ENCODE data around the gene COL20A1. TPM values are rescaled to one million over a fixed set of nuclear protein-coding genes. Genes with fewer than 3 reads are reported as not detected.

COL20A1 gene
- total and polyA plus RNA-seq, 8 donors = 0.53 to 2.4 TPM; not detected in 6

DNA sequence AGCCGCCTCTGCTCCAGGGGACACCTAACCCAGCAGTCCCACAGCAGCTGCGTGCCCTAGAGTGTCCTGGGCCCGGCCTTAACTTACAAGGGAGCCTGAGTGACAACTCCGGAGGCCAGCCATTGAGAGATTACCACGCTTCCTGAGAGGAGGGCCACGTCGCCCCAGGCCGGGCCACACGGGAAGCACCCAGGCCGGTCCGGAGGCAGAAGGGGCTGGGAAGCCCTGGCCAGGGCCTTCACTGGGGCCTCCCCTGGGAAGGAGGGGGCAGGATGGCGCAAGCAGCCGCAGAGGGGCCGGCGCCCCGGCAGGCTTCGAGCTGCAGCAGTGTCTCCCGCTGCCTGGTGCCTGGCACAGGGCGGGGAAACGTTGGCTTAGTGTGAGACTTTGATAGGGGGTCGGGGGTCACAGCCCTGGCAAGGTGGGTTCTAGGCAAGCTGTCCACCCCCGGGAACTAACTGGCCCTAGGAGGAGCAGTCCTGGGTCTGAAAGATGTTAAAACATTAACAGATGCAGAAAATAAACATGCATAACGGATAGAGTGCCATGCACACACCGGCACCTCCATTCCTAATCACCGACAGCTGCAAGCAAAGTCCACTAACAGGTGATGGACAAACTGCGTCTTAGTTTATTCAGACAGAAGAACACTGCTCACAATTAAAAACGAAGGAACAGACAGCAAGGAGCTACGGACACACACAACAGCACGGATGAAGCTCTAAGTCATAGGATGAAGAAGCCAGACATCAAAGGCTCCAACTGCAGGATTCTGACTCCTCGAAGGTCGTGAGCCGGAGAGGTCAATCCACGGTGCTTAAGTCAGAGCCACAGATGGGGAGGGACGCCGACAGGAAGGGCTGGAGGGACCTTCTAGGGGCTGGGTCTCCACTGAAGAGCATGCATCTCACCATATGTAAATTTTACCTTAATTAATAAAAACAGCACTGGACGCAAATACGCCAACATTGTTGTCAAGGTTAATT, 50.8 kb downstream of the COL20A1 start:
- Histone ChIP-seq H3K4me3 (no peak overlapping the region), H3K27me3 (peaks cover 4 to 77% (median 42%) of the 10 kb centered on the region in 3 donors), H3K9me3 (peaks cover 0 to 6% (median 0%) of the 10 kb centered on the region in 4 donors), H3K4me1 (no peaks in the 10 kb centered on the region), H3K36me3 (no peaks in the 10 kb centered on the region), H3K27ac (no peak overlapping the region)
- intact Hi-C loops (cut with DNase I; ENCODE audit: low total_unique reads) = no loop called here
- DNase-seq = no peak
- TF ChIP-seq, protein P1, sequence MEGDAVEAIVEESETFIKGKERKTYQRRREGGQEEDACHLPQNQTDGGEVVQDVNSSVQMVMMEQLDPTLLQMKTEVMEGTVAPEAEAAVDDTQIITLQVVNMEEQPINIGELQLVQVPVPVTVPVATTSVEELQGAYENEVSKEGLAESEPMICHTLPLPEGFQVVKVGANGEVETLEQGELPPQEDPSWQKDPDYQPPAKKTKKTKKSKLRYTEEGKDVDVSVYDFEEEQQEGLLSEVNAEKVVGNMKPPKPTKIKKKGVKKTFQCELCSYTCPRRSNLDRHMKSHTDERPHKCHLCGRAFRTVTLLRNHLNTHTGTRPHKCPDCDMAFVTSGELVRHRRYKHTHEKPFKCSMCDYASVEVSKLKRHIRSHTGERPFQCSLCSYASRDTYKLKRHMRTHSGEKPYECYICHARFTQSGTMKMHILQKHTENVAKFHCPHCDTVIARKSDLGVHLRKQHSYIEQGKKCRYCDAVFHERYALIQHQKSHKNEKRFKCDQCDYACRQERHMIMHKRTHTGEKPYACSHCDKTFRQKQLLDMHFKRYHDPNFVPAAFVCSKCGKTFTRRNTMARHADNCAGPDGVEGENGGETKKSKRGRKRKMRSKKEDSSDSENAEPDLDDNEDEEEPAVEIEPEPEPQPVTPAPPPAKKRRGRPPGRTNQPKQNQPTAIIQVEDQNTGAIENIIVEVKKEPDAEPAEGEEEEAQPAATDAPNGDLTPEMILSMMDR (IDR thresholded peaks at IDR 0.05) = no peak
- WGBS, 5 donors = 47 to 54% (median 49%) methylated on average over 20 to 37 of the region's 37 CpGs

DNA sequence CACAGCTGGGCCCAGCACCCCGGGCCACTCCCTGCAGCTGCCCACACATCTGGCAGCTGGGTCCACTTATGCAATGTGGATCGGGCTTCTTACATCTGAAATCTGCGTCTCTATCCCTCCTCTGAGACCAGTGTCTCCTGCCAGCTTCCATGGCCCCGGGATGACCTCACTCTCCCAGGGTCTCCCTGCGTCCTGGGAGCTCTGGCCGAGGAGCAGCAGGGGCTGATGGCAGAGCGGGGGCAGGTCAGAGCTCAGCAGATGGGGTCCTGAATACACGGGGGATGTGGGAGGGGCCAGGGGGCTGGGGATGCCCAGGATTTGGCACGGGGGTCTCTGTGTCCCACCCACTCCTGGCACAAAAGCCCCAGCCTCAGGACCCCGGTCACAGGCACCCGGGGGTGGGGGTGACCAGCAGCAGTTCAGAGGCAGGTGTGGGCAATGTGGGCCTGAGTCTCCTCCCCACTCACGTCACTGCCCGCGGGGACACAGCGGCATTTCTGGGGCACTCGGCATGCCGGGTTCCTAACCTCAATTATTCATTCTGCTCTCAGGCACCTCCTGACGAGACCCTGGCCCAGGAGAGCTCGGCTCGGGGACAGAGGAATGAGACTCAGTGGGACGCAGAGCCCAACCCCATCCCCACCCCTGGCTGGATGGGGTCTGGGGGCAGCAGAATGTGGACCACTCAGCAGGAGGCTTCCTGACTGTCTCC, 51.8 kb downstream of the COL20A1 start:
- Histone ChIP-seq H3K4me3 (no peak overlapping the region), H3K9me3 (peaks cover 0 to 6% (median 0%) of the 10 kb centered on the region in 4 donors), H3K27me3 (peaks cover 4 to 84% (median 41%) of the 10 kb centered on the region in 3 donors), H3K4me1 (no peaks in the 10 kb centered on the region), H3K36me3 (no peaks in the 10 kb centered on the region), H3K27ac (no peak overlapping the region)
- WGBS, 5 donors = 48 to 63% (median 60%) methylated on average over 11 to 21 of the region's 21 CpGs
- intact Hi-C loops (cut with DNase I; ENCODE audit: low total_unique reads) = no loop called here
- DNase-seq = peak in 1 of 2 donors; percentile 46
- TF ChIP-seq POLR2A (IDR thresholded peaks at IDR 0.05) (no peak), POLR2AphosphoS5 (IDR thresholded peaks at IDR 0.05) (no peak), EP300 (IDR thresholded peaks at IDR 0.05) (no peak)
- TF ChIP-seq, protein P1 (IDR thresholded peaks at IDR 0.05) = no peak

DNA sequence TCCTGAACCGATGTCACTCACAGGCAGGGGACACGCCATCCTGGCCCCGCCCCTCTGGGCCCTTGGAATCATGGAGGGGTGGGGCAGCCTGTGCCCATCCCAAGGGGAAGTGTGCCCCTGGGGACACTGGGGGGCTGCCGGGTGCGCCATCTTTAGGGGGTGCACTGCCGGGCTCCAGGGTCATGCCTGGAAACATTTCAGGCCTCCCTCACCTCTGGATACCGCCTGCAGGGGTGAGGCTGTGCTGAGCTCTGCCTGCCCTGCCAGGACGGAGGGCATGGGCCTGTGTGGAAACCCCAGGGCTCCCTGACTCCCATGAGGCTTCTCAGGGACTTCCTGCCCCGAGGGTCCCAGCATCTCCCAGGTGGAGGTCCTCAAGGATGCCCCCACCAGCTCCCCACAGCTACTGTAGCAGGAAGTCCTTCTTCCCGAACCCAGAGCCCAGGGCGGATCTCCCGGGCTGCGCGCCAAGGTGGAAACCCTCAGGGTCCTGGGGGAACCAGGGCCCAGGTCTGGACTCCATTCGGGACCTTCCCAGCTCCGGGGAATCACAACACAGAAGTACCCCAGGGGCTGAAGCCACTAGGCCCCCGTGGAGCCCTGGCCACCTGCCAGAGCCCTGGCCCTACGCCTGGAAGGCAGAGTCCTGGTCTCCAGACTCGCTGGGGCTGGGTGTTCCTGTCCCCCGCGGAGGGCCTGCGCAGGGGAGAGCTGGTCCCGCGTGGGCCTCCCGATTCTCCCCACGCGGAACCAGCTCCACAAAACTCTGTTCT, 52.5 kb downstream of the COL20A1 start:
- TF ChIP-seq, protein P1 (IDR thresholded peaks at IDR 0.05) = no peak
- TF ChIP-seq EP300 (IDR thresholded peaks at IDR 0.05) = no peak
- Histone ChIP-seq H3K9me3 (peaks cover 0 to 6% (median 0%) of the 10 kb centered on the region in 4 donors), H3K27me3 (peaks cover 4 to 85% (median 41%) of the 10 kb centered on the region in 3 donors), H3K4me1 (no peaks in the 10 kb centered on the region), H3K4me3 (no peak overlapping the region), H3K27ac (no peak overlapping the region), H3K36me3 (no peaks in the 10 kb centered on the region)
- peak in 1 of 2 donors; percentile 58 for DNase-seq
- intact Hi-C loops (cut with DNase I; ENCODE audit: low total_unique reads) = no loop called here
- 53 to 63% (median 62%) methylated on average over 13 to 27 of the region's 27 CpGs for WGBS, 5 donors

Data from stomach (tissue), 9 donors.